ENCODE data around the gene C10orf62. TPM values are rescaled to one million over a fixed set of nuclear protein-coding genes. Genes with fewer than 3 reads are reported as not detected.

The C10orf62 gene
- total RNA-seq, 1 donor from 2014 or later = under 0.01 TPM

DNA sequence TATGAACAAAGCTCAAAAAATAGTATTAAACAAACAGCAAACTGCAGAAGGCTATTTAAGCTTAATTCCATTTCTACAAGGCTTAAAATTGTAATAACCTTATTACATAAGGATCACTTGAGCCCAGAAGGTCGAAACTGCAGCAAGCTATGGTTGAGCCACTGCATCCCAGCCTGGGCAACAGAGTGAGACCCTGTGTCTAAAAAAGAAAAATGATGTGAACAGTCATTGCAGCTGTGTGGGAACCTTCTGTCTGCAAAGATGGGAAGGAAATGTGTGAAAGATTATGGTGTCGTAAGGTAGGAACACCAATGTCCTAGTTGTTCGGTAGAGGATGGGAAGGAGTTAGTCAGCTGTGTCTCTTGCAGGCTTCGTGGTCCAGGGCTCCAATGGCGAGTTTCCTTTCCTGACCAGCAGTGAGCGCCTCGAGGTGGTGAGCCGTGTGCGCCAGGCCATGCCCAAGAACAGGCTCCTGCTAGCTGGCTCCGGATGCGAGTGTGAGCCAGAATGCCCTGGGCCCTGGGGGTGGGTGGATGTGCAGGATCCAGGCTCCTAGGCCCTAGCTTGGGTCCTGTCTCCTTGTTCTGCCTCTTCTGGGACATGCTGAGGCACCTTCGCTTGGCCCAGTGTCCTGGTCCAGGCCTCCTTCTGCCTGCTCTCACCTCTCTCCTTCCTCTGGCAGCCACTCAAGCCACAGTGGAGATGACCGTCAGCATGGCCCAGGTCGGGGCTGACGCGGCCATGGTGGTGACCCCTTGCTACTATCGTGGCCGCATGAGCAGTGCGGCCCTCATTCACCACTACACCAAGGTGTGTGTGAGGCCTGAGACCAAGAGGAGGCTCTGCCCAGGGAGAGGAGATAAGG lies 9.1 kb downstream of the C10orf62 start:
- DNase-seq (ENCODE audit: low read depth) (no peak), FAIRE-seq (peak; percentile 93)
- H3K36me3 ChIP-seq (ENCODE audit: control insufficient read depth, insufficient read depth, low read length) = no peaks in the 10 kb centered on the region
- TF ChIP-seq, protein P1, sequence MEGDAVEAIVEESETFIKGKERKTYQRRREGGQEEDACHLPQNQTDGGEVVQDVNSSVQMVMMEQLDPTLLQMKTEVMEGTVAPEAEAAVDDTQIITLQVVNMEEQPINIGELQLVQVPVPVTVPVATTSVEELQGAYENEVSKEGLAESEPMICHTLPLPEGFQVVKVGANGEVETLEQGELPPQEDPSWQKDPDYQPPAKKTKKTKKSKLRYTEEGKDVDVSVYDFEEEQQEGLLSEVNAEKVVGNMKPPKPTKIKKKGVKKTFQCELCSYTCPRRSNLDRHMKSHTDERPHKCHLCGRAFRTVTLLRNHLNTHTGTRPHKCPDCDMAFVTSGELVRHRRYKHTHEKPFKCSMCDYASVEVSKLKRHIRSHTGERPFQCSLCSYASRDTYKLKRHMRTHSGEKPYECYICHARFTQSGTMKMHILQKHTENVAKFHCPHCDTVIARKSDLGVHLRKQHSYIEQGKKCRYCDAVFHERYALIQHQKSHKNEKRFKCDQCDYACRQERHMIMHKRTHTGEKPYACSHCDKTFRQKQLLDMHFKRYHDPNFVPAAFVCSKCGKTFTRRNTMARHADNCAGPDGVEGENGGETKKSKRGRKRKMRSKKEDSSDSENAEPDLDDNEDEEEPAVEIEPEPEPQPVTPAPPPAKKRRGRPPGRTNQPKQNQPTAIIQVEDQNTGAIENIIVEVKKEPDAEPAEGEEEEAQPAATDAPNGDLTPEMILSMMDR (IDR thresholded peaks at IDR 0.05; ENCODE audit: insufficient read depth, low read length, severe bottlenecking) = no peak
- no peaks in the 10 kb centered on the region for H3K27me3 ChIP-seq (ENCODE audit: control insufficient read depth, insufficient read depth, low read length)
- H3K4me3 ChIP-seq (ENCODE audit: low read depth, low read length) = no peak overlapping the region

DNA sequence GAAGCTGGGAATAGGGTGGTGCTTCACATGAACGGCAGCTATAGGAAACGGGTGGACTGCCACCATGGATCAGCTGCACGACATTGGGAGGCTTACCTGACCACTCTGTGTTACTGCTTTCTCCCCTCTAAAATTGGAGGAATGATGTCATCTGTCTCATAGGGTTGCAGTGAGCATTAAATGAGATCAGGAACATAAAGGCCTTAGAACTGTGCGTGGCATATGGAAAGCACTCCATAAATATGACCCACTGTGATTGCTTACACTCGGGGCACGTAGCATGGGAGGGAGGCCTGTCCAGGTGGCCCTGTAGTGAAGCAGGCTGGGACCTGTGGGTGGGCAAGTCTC lies 9.7 kb downstream of the C10orf62 start:
- Histone ChIP-seq H3K4me3 (ENCODE audit: low read depth, low read length) (no peak overlapping the region), H3K36me3 (ENCODE audit: control insufficient read depth, insufficient read depth, low read length) (no peaks in the 10 kb centered on the region), H3K27me3 (ENCODE audit: control insufficient read depth, insufficient read depth, low read length) (no peaks in the 10 kb centered on the region)
- DNase-seq (ENCODE audit: low read depth) = no peak
- TF ChIP-seq, protein P1 (IDR thresholded peaks at IDR 0.05; ENCODE audit: insufficient read depth, low read length, severe bottlenecking) = no peak
- peak; percentile 88 for FAIRE-seq

DNA sequence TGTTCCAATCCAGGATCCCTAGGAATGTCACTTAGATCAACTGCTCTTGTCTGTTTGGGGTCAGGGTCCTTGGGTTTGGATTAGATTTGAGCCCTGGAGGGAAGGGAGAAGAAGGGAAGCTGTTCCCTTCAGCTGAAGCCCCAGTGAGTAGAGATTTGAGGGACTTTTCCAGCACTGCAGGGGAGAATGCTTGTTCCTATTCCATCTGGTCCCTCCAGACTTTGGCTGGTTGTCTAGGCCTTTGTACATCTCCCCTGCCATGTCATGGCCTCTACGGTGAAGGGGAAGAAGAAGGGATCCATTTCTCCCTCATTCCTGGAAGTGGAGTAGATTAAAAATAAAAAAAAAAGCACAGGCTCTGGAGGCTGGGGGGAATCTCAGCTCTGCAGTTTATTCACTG lies 11.1 kb downstream of the C10orf62 start:
- no peak for FAIRE-seq

DNA sequence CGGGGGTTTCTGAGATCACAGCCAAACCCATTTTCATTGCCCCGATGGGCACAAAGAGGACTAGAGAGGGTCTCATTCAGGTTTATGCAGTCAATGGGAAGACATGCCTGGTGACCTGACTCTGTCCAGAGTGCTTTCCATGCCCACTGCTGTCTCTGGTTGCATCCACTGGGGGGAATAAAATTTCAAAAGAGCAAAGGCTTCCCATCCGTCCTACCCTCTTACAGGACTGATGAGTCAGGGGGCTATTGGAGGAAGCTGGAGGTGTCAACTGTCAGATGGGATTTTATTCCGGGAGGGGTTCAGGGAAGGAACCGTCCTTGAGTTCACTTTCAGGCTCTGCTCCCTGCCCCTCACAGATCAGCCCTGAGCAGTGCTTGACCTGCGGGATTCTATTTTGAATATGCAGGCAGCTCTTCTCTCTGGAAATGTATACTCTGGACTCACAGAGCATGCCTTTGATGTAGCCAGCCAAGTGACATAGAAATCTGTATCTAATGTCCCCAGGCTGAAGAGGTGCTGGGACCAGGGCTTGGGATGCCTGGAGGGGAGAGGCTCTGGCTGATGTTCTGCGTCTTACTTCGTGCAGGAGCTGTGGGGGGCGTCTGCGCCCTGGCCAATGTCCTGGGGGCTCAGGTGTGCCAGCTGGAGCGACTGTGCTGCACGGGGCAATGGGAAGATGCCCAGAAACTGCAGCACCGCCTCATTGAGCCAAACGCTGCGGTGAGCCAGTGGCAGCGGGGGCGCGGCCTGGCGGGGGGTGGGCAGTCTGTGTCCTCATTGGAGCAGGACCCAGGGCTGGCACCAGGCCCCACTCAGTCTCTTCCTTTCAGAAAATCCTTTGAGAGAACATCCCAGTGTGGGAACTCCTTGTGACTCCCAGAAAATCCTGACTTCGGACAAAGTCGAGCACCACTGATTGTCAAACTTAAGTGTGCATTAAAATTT lies 12.0 kb downstream of the C10orf62 start:
- FAIRE-seq = no peak
- Histone ChIP-seq H3K36me3 (ENCODE audit: control insufficient read depth, insufficient read depth, low read length) (no peaks in the 10 kb centered on the region), H3K4me3 (ENCODE audit: low read depth, low read length) (no peak overlapping the region), H3K27me3 (ENCODE audit: control insufficient read depth, insufficient read depth, low read length) (no peaks in the 10 kb centered on the region)
- no peak for DNase-seq (ENCODE audit: low read depth)
- TF ChIP-seq, protein P1 (IDR thresholded peaks at IDR 0.05; ENCODE audit: insufficient read depth, low read length, severe bottlenecking) = no peak

More for the DNA sequence above, 11.1 kb downstream of the C10orf62 start:
- H3K27me3 ChIP-seq (ENCODE audit: control insufficient read depth, insufficient read depth, low read length) = no peaks in the 10 kb centered on the region
- H3K36me3 ChIP-seq (ENCODE audit: control insufficient read depth, insufficient read depth, low read length) = no peaks in the 10 kb centered on the region
- no peak for DNase-seq (ENCODE audit: low read depth)
- TF ChIP-seq, protein P1 (IDR thresholded peaks at IDR 0.05; ENCODE audit: insufficient read depth, low read length, severe bottlenecking) = no peak
- no peak overlapping the region for H3K4me3 ChIP-seq (ENCODE audit: low read depth, low read length)

DNA sequence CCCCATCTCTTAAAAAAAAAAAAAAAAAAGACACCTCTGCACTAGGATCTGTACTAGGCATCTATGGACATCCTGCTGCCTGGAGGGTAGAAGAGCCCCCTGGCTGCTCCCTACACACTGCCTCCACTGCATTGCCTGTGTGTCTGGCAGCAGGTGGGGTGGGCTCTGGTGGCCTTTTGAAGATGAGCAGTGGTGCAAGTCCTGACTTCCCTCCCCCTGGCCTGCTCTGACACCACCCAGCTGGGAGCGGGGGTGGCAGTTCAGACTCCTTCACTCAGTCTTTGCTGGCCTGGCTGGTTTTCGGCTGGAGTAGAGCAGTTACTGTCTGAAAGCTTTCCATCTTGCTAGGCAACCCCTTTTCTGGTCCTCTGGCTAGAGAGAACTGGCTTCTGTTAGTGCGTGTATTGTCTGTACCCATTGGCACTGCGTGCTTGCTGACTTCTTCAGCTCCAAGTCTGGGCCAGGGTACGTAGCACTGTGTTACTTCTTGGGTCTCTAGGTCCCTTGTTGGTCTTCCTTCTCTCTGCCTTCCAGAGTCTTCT lies 17.6 kb downstream of the C10orf62 start:
- no peak overlapping the region for H3K4me3 ChIP-seq (ENCODE audit: low read depth, low read length)
- no peaks in the 10 kb centered on the region for H3K36me3 ChIP-seq (ENCODE audit: control insufficient read depth, insufficient read depth, low read length)
- TF ChIP-seq, protein P1 (IDR thresholded peaks at IDR 0.05; ENCODE audit: insufficient read depth, low read length, severe bottlenecking) = no peak
- DNase-seq (ENCODE audit: low read depth) (no peak), FAIRE-seq (no peak)
- H3K27me3 ChIP-seq (ENCODE audit: control insufficient read depth, insufficient read depth, low read length) = no peaks in the 10 kb centered on the region
